HCT116 (cell line): ENCODE measurements around the gene DSG1. TPM values are rescaled to one million over a fixed set of nuclear protein-coding genes. Genes with fewer than 3 reads are reported as not detected.

Experiments
- ATAC-seq: fragments of 200-7000 bp; cut with Tn5 transposase; 2 replicates; pipeline ENCODE4 v1.9.1; 2020; ENCODE audit warnings: mild to moderate bottlenecking, moderate library complexity
- BruUV-seq: library from RNA; stranded (reverse); fragments of 400-500 nt; replicated peaks from 2 replicates; lab custom pipeline; 2021; lab: Mats Ljungman, UMichigan
- CTCF ChIA-PET: fragments of 300-600 bp; sonication (Branson Sonifier 250); formaldehyde crosslinking; loops from one replicate; lab custom pipeline; 2021; ENCODE audit warnings: antibody characterized with exemption; lab: Charles Lee
- POLR2A ChIA-PET: fragments of 300-600, 350-600 bp; sonication (Branson Sonifier 250); formaldehyde crosslinking; loops from one replicate; lab custom pipeline; 2021; ENCODE audit warnings: antibody characterized with exemption; lab: Charles Lee
- RAD21 ChIA-PET, 2 experiments: fragments of 300-600 bp; sonication (Branson Sonifier 250); formaldehyde crosslinking; loops; one replicate each; lab custom pipeline; 2023; ENCODE audit warnings: low total read pairs in 2 of 2; ENCODE audit not compliant: uncharacterized antibody in 2 of 2, unreplicated experiment in 2 of 2, low non-redundant PET in 1 of 2; lab: Charles Lee
- DNase-seq: peaks from one replicate; pipeline ENCODE4 v3.0.0-alpha.2; 2010; ENCODE audit warnings: low read depth, low spot score
- H2AFZ ChIP-seq: fragments of 200-600 bp; shearing (Covaris generic), sonication (generic); 2 replicates; pipeline ENCODE4 v1.6.1; 2017; ENCODE audit warnings: low read depth, mixed run types, mixed read lengths, antibody characterized with exemption, low read length; ENCODE audit not compliant: poor library complexity, severe bottlenecking
- H3K27ac ChIP-seq: 2 replicates; pipeline ENCODE4 v1.5.1; 2012; ENCODE audit warnings: low read depth, low read length
- H3K27me3 ChIP-seq: fragments of 200-600 bp; sonication (generic); 2 replicates; pipeline ENCODE4 v1.6.1; 2016; ENCODE audit warnings: mixed run types, low read length, mixed read lengths; ENCODE audit not compliant: insufficient read depth
- H3K36me3 ChIP-seq, 2 experiments: fragments of 200-500 bp in 1 of 2; fragments of 200-600 bp in 1 of 2; sonication (Bioruptor generic) in 1 of 2; sonication (generic) in 1 of 2; 2 replicates each; pipeline versions ENCODE4 v1.5.1 to v1.6.1; 2014 to 2016; ENCODE audit warnings: low read length in 2 of 2, inconsistent platforms in 1 of 2, mixed read lengths in 1 of 2, mixed run types in 1 of 2; ENCODE audit not compliant: insufficient read depth in 2 of 2, control insufficient read depth in 1 of 2
- H3K4me1 ChIP-seq, 2 experiments: fragments of 200-600 bp in 1 of 2; sonication (generic) in 1 of 2; 2 replicates each; pipeline versions ENCODE4 v1.5.1 to v1.6.1; 2012 to 2017; ENCODE audit warnings: low read length in 2 of 2, inconsistent platforms in 1 of 2, mild to moderate bottlenecking in 1 of 2, mixed read lengths in 1 of 2, mixed run types in 1 of 2, moderate library complexity in 1 of 2; ENCODE audit not compliant: insufficient read depth in 2 of 2, control insufficient read depth in 1 of 2
- H3K4me2 ChIP-seq: fragments of 200-600 bp; sonication (generic); 2 replicates; pipeline ENCODE4 v1.6.1; 2017; ENCODE audit warnings: mixed run types, low read length, mixed read lengths
- H3K4me3 ChIP-seq, 2 experiments: fragments of 200-600 bp in 1 of 2; sonication (generic) in 1 of 2; replicated peaks in 1 of 2; 2 replicates each; pipeline ENCODE4 v1.5.1; 2011 to 2016; ENCODE audit warnings: low read length in 2 of 2, control low read depth in 1 of 2, low read depth in 1 of 2, mild to moderate bottlenecking in 1 of 2, mixed read lengths in 1 of 2, mixed run types in 1 of 2
- H3K79me2 ChIP-seq: fragments of 200-600 bp; sonication (generic); 2 replicates; pipeline ENCODE4 v1.6.1; 2017; ENCODE audit warnings: mild to moderate bottlenecking, mixed run types, low read length, moderate library complexity, mixed read lengths; ENCODE audit not compliant: insufficient read depth
- H3K9ac ChIP-seq: fragments of 200-600 bp; sonication (generic); 2 replicates; pipeline ENCODE4 v1.6.1; 2016; ENCODE audit warnings: low read length, mixed read lengths
- H3K9me2 ChIP-seq: fragments of 200-600 bp; sonication (generic), shearing (Covaris generic); 2 replicates; pipeline ENCODE4 v1.6.1; 2017; ENCODE audit warnings: mixed run types, mild to moderate bottlenecking, moderate library complexity; ENCODE audit not compliant: insufficient read depth
- H3K9me3 ChIP-seq, 2 experiments: fragments of 200-500 bp in 1 of 2; fragments of 200-600 bp in 1 of 2; sonication (Bioruptor generic) in 1 of 2; sonication (generic) in 1 of 2; 2 replicates each; pipeline ENCODE4 v1.6.1; 2014 to 2017; ENCODE audit warnings: low read length in 2 of 2, mixed read lengths in 2 of 2, inconsistent platforms in 1 of 2, low read depth in 1 of 2, mild to moderate bottlenecking in 1 of 2, mixed run types in 1 of 2, moderate library complexity in 1 of 2; ENCODE audit not compliant: control insufficient read depth in 1 of 2, insufficient read depth in 1 of 2
- H4K20me1 ChIP-seq: fragments of 200-600 bp; sonication (generic), shearing (Covaris generic); 2 replicates; pipeline ENCODE4 v1.6.1; 2017; ENCODE audit warnings: mixed run types, mild to moderate bottlenecking, moderate library complexity; ENCODE audit not compliant: insufficient read depth
- CEBPB ChIP-seq: IDR thresholded peaks from 2 replicates; pipeline ENCODE4 v1.6.1; 2012; ENCODE audit warnings: low read depth
- ELF1 ChIP-seq: IDR thresholded peaks from 2 replicates; pipeline ENCODE4 v1.6.1; 2012; ENCODE audit warnings: low read depth, borderline replicate concordance
- POLR2A ChIP-seq: IDR thresholded peaks from 2 replicates; pipeline ENCODE4 v1.7.0; 2011; ENCODE audit warnings: borderline replicate concordance; ENCODE audit not compliant: insufficient read depth, insufficient read length; ENCODE audit errors: extremely low read depth
- RAD21 ChIP-seq: IDR thresholded peaks from 2 replicates; pipeline ENCODE4 v1.6.1; 2012; ENCODE audit warnings: low read depth, mild to moderate bottlenecking
- SP1 ChIP-seq: IDR thresholded peaks from 2 replicates; pipeline ENCODE4 v1.6.1; 2012; ENCODE audit warnings: low read depth
- TCF7L2 ChIP-seq: IDR thresholded peaks from 2 replicates; pipeline ENCODE4 v1.7.0; 2011; ENCODE audit warnings: borderline replicate concordance, inconsistent platforms; ENCODE audit not compliant: insufficient read depth, insufficient read length; ENCODE audit errors: extremely low read depth
- YY1 ChIP-seq: IDR thresholded peaks from 2 replicates; pipeline ENCODE4 v1.6.1; 2011; ENCODE audit warnings: low read length, low read depth, moderate library complexity, mild to moderate bottlenecking; ENCODE audit not compliant: insufficient replicate concordance; ENCODE audit errors: extremely low read depth
- intact Hi-C: fragments of 100-400 bp; cut with micrococcal nuclease; formaldehyde crosslinking; loops from 2 replicates; pipeline ENCODE4 v1.10.0; 2022
- total RNA-seq: library from RNA; stranded (reverse); gene quantifications from one replicate; pipeline ENCODE4 v1.2.1, GENCODE V29; 2021; ENCODE audit not compliant: unreplicated experiment
- TF ChIP-seq, protein P1 (sequence below): IDR thresholded peaks from 2 replicates; pipeline ENCODE4 v1.6.1; 2012; ENCODE audit warnings: low read depth
- TF ChIP-seq, protein P2 (sequence below): IDR thresholded peaks from 2 replicates; pipeline ENCODE4 v1.6.1; 2012
- TF ChIP-seq, protein P3 (sequence below), 3 experiments: fragments of 200-600 bp in 1 of 3; sonication (generic) in 1 of 3; IDR thresholded peaks in 2 of 3; conservative IDR thresholded peaks in 1 of 3; 2 replicates each; pipeline ENCODE4 v1.5.1; 2012 to 2017; ENCODE audit warnings: low read depth in 2 of 3, low read length in 2 of 3, antibody characterized with exemption in 1 of 3, borderline replicate concordance in 1 of 3, control low read depth in 1 of 3, mild to moderate bottlenecking in 1 of 3, mixed read lengths in 1 of 3, mixed run types in 1 of 3, moderate library complexity in 1 of 3; ENCODE audit not compliant: insufficient read depth in 1 of 3

DSG1 gene
- total RNA-seq, 1 experiment from 2014 or later, result not detected

DNA sequence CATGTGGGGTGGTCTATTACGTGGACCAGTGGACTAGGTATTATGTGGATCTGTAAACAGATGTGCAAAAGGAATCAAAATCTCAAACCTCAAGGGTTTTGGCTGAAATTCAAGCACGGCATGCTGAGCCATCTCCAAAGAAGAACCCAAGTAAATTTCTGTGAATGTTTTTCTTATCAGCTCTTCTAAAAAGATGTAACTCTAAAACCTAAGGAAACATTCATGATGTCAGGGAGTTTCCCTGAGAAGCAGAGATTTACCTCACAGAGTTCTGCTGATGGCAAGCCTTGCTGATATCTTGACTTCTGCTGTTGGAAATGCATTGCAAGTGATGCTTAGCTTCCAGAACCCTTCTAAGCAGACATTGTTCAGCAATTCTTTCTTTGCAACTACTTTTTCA, 80.2 kb downstream of the DSG1 start:
- no peaks in the 10 kb centered on the region for H3K9me2 ChIP-seq
- intact Hi-C loops, result loop anchor here (5.0 to 10.0 kb wide), 4 partner anchors 121 to 393 kb away; partner anchors contain the start of gene DSC2
- H3K79me2 ChIP-seq, result no peaks in the 10 kb centered on the region
- TF ChIP-seq, protein P1, sequence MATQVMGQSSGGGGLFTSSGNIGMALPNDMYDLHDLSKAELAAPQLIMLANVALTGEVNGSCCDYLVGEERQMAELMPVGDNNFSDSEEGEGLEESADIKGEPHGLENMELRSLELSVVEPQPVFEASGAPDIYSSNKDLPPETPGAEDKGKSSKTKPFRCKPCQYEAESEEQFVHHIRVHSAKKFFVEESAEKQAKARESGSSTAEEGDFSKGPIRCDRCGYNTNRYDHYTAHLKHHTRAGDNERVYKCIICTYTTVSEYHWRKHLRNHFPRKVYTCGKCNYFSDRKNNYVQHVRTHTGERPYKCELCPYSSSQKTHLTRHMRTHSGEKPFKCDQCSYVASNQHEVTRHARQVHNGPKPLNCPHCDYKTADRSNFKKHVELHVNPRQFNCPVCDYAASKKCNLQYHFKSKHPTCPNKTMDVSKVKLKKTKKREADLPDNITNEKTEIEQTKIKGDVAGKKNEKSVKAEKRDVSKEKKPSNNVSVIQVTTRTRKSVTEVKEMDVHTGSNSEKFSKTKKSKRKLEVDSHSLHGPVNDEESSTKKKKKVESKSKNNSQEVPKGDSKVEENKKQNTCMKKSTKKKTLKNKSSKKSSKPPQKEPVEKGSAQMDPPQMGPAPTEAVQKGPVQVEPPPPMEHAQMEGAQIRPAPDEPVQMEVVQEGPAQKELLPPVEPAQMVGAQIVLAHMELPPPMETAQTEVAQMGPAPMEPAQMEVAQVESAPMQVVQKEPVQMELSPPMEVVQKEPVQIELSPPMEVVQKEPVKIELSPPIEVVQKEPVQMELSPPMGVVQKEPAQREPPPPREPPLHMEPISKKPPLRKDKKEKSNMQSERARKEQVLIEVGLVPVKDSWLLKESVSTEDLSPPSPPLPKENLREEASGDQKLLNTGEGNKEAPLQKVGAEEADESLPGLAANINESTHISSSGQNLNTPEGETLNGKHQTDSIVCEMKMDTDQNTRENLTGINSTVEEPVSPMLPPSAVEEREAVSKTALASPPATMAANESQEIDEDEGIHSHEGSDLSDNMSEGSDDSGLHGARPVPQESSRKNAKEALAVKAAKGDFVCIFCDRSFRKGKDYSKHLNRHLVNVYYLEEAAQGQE, result no peak
- TF ChIP-seq CEBPB, result 0 out of 2 replicates have a peak, but pooled peaks have one; percentile 12
- TF ChIP-seq ELF1, result no peak
- TF ChIP-seq, protein P2, sequence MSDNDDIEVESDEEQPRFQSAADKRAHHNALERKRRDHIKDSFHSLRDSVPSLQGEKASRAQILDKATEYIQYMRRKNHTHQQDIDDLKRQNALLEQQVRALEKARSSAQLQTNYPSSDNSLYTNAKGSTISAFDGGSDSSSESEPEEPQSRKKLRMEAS, result no peak
- no peak; the same call in 1 of the 2 replicates for TF ChIP-seq SP1
- TF ChIP-seq TCF7L2, result peak; percentile 16
- TF ChIP-seq, protein P3, sequence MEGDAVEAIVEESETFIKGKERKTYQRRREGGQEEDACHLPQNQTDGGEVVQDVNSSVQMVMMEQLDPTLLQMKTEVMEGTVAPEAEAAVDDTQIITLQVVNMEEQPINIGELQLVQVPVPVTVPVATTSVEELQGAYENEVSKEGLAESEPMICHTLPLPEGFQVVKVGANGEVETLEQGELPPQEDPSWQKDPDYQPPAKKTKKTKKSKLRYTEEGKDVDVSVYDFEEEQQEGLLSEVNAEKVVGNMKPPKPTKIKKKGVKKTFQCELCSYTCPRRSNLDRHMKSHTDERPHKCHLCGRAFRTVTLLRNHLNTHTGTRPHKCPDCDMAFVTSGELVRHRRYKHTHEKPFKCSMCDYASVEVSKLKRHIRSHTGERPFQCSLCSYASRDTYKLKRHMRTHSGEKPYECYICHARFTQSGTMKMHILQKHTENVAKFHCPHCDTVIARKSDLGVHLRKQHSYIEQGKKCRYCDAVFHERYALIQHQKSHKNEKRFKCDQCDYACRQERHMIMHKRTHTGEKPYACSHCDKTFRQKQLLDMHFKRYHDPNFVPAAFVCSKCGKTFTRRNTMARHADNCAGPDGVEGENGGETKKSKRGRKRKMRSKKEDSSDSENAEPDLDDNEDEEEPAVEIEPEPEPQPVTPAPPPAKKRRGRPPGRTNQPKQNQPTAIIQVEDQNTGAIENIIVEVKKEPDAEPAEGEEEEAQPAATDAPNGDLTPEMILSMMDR (IDR thresholded peaks at IDR 0.05 in 2 of 3, conservative IDR thresholded peaks at IDR 0.05 in 1 of 3; ENCODE audit: borderline replicate concordance in 1 of 3, insufficient read depth in 1 of 3, low read depth in 2 of 3, low read length in 2 of 3), result no peak
- TF ChIP-seq POLR2A, result no peak
- TF ChIP-seq YY1, result no peak
- TF ChIP-seq RAD21, result no peak
- ChIA-PET POLR2A (no interaction called here), CTCF (interaction anchor here (1.5 kb wide), 1 partner anchor 165 kb away, joined by 4 read pairs; no protein-coding TSS in a partner anchor), RAD21 (no interaction called here)
- no TSS peak for BruUV-seq
- no peaks in the 10 kb centered on the region for H3K9me3 ChIP-seq
- H3K4me1 ChIP-seq, result peaks cover 52 to 54% of the 10 kb centered on the region in 2 experiments
- peak overlapping the region; percentile 69 for H2AFZ ChIP-seq
- no peaks in the 10 kb centered on the region for H3K27me3 ChIP-seq
- H3K9ac ChIP-seq, result no peak overlapping the region
- ATAC-seq (no peak), DNase-seq (no peak)
- H3K4me3 ChIP-seq, result 0 out of 4 replicates have a peak overlapping the region, but pooled peaks of 1 of the 2 experiments have one; percentile 0
- peak overlapping the region; percentile 63 for H3K4me2 ChIP-seq
- H4K20me1 ChIP-seq, result no peaks in the 10 kb centered on the region
- peak overlapping the region; percentile 11; the same call in 1 of the 2 replicates for H3K27ac ChIP-seq
- H3K36me3 ChIP-seq, result no peaks in the 10 kb centered on the region
